Smooth muscle cell (in vitro differentiated cells): Measurements from ENCODE around the gene SCART1. TPM values are rescaled to one million over a fixed set of nuclear protein-coding genes. Genes with fewer than 3 reads are reported as not detected.

ENCODE experiments used
- DNase-seq: peaks from one replicate; lab custom pipeline; 2025; ENCODE audit not compliant: unreplicated experiment; lab: John Stamatoyannopoulos, UW
- H2AFZ ChIP-seq: fragments of 200-600 bp; sonication (generic); 2 replicates; pipeline ENCODE4 v1.6.0; 2016; ENCODE audit warnings: antibody characterized with exemption, low read depth, mild to moderate bottlenecking
- H3F3A ChIP-seq: fragments of 200-600 bp; sonication (generic); 2 replicates; pipeline ENCODE4 v1.6.0; 2017; ENCODE audit warnings: antibody characterized with exemption, low read depth
- H3K27ac ChIP-seq: fragments of 200-600 bp; sonication (generic); 2 replicates; pipeline ENCODE4 v1.5.1; 2016; ENCODE audit warnings: low read depth, mild to moderate bottlenecking
- H3K27me3 ChIP-seq: fragments of 200-600 bp; sonication (generic); 2 replicates; pipeline ENCODE4 v1.6.1; 2016; ENCODE audit warnings: low read depth, mild to moderate bottlenecking
- H3K36me3 ChIP-seq: fragments of 200-600 bp; sonication (generic); 2 replicates; pipeline ENCODE4 v1.5.1; 2016; ENCODE audit warnings: low read depth
- H3K4me1 ChIP-seq: fragments of 200-600 bp; sonication (generic); 2 replicates; pipeline ENCODE4 v1.5.1; 2016; ENCODE audit warnings: low read depth
- H3K4me2 ChIP-seq: fragments of 200-600 bp; sonication (generic); 2 replicates; pipeline ENCODE4 v1.6.0; 2016; ENCODE audit warnings: mild to moderate bottlenecking
- H3K4me3 ChIP-seq: fragments of 200-600 bp; sonication (generic); 2 replicates; pipeline ENCODE4 v1.5.1; 2016; ENCODE audit warnings: mild to moderate bottlenecking
- H3K79me2 ChIP-seq: fragments of 200-600 bp; sonication (generic); 2 replicates; pipeline ENCODE4 v1.6.0; 2016; ENCODE audit warnings: low read depth, mild to moderate bottlenecking
- H3K9ac ChIP-seq: fragments of 200-600 bp; sonication (generic); 2 replicates; pipeline ENCODE4 v1.6.0; 2016; ENCODE audit warnings: low read depth
- H3K9me3 ChIP-seq: fragments of 200-600 bp; sonication (generic); replicated peaks from 2 replicates; pipeline ENCODE4 v1.5.1; 2016; ENCODE audit warnings: low read depth
- H4K20me1 ChIP-seq: fragments of 200-600 bp; sonication (generic); 2 replicates; pipeline ENCODE4 v1.6.0; 2016; ENCODE audit warnings: low read depth
- CTCF ChIP-seq: fragments of 200-600 bp; sonication (generic); IDR thresholded peaks from 2 replicates; pipeline ENCODE4 v1.5.1; 2017; ENCODE audit warnings: borderline replicate concordance, mild to moderate bottlenecking, antibody characterized with exemption; ENCODE audit not compliant: insufficient read depth, poor library complexity, severe bottlenecking
- WGBS: methylation state at CpG from one replicate; pipeline ENCODE4 v1.1.7; 2016; ENCODE audit warnings: low lambda C conversion rate; 5-methylcytosine and 5-hydroxymethylcytosine counted together
- polyA plus RNA-seq: library from polyadenylated mRNA; unstranded; fragments of >200 nt; fragmentation: Nextera tagmentation; extraction: Ambion mirVana; gene quantifications from 2 replicates; pipeline ENCODE4 v1.2.1, GENCODE V29; 2016
- total RNA-seq: library from RNA; depleted of rRNA; stranded (reverse); fragments of >200 nt; gene quantifications from 2 replicates; pipeline ENCODE4 v1.2.3, GENCODE V29; 2014

The SCART1 gene
- total and polyA plus RNA-seq, 2 experiments from 2014 or later = 0.45 to 2.2 TPM

GRCh38 chr10:133454204-133454893 is 604 bp downstream of the SCART1 start:
- TF ChIP-seq CTCF = no peak
- H3K4me2 ChIP-seq = no peak overlapping the region
- no peaks in the 10 kb centered on the region for H3K4me1 ChIP-seq
- no peaks in the 10 kb centered on the region for H3K9me3 ChIP-seq
- H3K36me3 ChIP-seq = no peaks in the 10 kb centered on the region
- no peak overlapping the region for H3K4me3 ChIP-seq
- WGBS = 74% methylated on average over 10 of the region's 10 CpGs
- no peak overlapping the region for H3K9ac ChIP-seq
- H3F3A ChIP-seq = no peaks in the 10 kb centered on the region
- no peaks in the 10 kb centered on the region for H3K27me3 ChIP-seq
- no peaks in the 10 kb centered on the region for H4K20me1 ChIP-seq
- no peak overlapping the region for H3K27ac ChIP-seq
- DNase-seq = no peak
- H3K79me2 ChIP-seq = no peaks in the 10 kb centered on the region
- H2AFZ ChIP-seq = no peak overlapping the region

- Histone ChIP-seq H3K9ac (no peak overlapping the region), H3K79me2 (no peaks in the 10 kb centered on the region), H4K20me1 (no peaks in the 10 kb centered on the region), H2AFZ (no peak overlapping the region), H3K27ac (no peak overlapping the region), H3K9me3 (no peaks in the 10 kb centered on the region), H3K36me3 (no peaks in the 10 kb centered on the region), H3K4me3 (no peak overlapping the region), H3K27me3 (no peaks in the 10 kb centered on the region), H3K4me1 (no peaks in the 10 kb centered on the region), H3K4me2 (no peak overlapping the region), H3F3A (no peaks in the 10 kb centered on the region)
- no peak for DNase-seq
- TF ChIP-seq CTCF = no peak
- 72% methylated on average over 5 of the region's 5 CpGs for WGBS
Observed at GRCh38 chr10:133455196-133455595, 1.5 kb downstream of the SCART1 start.

- no peaks in the 10 kb centered on the region for H3K36me3 ChIP-seq
- H3K79me2 ChIP-seq = no peaks in the 10 kb centered on the region
- WGBS = 92% methylated on average over 7 of the region's 7 CpGs
- H3K27ac ChIP-seq = no peak overlapping the region
- no peaks in the 10 kb centered on the region for H3K9me3 ChIP-seq
- H3K9ac ChIP-seq = no peak overlapping the region
- H3K27me3 ChIP-seq = no peaks in the 10 kb centered on the region
- no peak for TF ChIP-seq CTCF
- H3F3A ChIP-seq = no peaks in the 10 kb centered on the region
- H2AFZ ChIP-seq = no peak overlapping the region
- no peak for DNase-seq
- no peak overlapping the region for H3K4me2 ChIP-seq
- no peaks in the 10 kb centered on the region for H3K4me1 ChIP-seq
- H3K4me3 ChIP-seq = no peak overlapping the region
- no peaks in the 10 kb centered on the region for H4K20me1 ChIP-seq
Observed at GRCh38 chr10:133455611-133456031, 1.9 kb downstream of the SCART1 start.
